Sciatic nerve (tissue), 2 donors: Measurements from ENCODE around the gene KCTD13. TPM values are rescaled to one million over a fixed set of nuclear protein-coding genes. Genes with fewer than 3 reads are reported as not detected.
"Not testable (repeated sequence)": the region's sequence is repeated elsewhere in the genome, so short reads cannot be mapped to it uniquely, and the experiment has no call there.

Experiments used
- ATAC-seq: fragments of 200-7000 bp; cut with Tn5 transposase; one replicate; pipeline ENCODE4 v1.9.1; 2020; ENCODE audit warnings: mild to moderate bottlenecking, moderate library complexity
- DNase-seq: peaks from one replicate; pipeline ENCODE4 v3.0.0-alpha.2; 2020; ENCODE audit warnings: low spot score
- intact Hi-C: fragments of 100-400 bp; cut with DNase I; formaldehyde crosslinking; loops from one replicate; pipeline ENCODE4 v1.14.2; 2022
- total RNA-seq: library from RNA; stranded (reverse); fragmentation: NEBNext Ultra II Directional; extraction: Animal tissue kit (Norgen Biotek cat#: 25700); gene quantifications from one replicate; pipeline ENCODE4 v1.2.1, GENCODE V29; 2021
- donor health status: DM: no; HTN: no; CAD: no.
- donor health status: DM: no; HTN: no; CAD: no.

The KCTD13 gene
- total RNA-seq, result 30.4 TPM

- intact Hi-C loops, result loop anchor here (10.0 kb wide), 1 partner anchor 79 kb away; no protein-coding TSS in a partner anchor
- ATAC-seq, result peak; percentile 99
- DNase-seq, result peak; percentile 91
These were observed at the start of gene KCTD13 for GRCh38 chr16:29925781-29926710. Gene KCTD13, minus strand, starts transcription at chr16:29926226. Its CDS starts 193 bp downstream, at chr16:29926033.

GRCh38 chr16:29975134-29975538 lies 49.1 kb upstream of the KCTD13 start:
- DNase-seq, result no peak
- intact Hi-C loops, result no loop called here
- ATAC-seq, result no peak

DNA sequence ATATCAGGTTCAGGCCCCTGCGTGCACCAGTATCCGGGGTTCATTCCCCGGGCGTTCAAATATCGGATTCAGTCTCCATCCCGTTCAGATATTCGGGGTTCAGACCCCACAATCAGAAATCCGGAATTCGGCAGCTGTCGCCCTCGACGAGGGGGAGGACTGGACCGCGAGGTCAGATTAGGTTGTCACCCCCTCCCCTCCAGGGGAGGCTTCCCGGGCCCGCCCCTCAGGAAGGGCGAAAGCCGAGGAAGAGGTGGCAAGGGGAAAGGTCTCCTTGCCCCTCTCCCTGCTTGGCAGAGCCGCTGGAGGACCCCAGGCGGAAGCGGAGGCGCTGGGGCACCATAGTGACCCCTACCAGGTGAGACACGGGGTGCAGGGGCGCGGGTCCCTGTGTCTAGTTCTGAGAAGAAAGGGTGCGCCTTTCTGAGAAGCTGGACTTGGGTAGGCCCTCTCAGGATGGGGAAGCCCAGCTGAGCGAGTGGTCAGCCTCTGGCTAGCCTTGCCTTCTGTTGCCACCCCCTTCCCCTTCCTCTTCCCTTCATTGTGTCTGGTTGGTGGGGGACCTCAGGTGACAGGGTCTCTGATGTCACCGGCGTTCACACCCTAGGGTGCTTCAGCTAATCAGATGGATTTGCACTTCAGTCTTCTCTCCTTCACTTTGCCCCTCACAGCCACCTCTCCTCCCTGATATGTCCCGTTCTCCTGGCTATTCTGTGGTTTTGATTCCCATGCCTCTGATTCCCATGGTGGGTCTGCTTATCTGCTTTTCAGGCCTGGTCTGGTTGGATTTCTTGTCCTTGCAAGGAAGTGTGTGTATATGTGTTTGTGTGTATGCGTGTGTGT lies 48.5 kb upstream of the KCTD13 start:
- DNase-seq, result no peak

GRCh38 chr16:29973384-29974246 lies 47.6 kb upstream of the KCTD13 start, which contains the start of gene TAOK2:
Gene TAOK2, plus strand, starts transcription at chr16:29973868. Its CDS starts 3,905 bp downstream, at chr16:29977773.
- DNase-seq (peak; percentile 99), ATAC-seq (peak; percentile 98)
- intact Hi-C loops, result no loop called here

More for the DNA sequence above, 48.5 kb upstream of the KCTD13 start:
- intact Hi-C loops, result no loop called here
- ATAC-seq, result no peak

DNA sequence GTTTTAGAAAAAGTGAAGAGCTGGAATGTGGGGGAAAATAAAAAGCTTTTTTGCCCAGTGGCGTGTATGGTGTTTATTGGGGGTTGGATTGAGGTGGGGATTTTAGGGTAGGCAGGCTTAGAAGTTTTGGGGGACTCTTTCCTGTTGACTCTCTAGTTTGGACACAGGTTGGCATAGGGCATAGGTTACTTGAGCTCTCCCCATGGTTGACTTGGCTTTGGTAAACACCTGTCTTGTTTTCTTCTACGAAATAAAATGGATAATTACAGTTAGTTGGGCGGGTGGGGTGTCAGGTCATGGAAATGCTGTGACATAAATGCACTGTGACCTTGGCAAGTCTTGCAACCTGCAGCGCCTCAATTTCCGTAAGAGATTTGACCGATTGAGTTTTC lies 47.0 kb upstream of the KCTD13 start:
- intact Hi-C loops, result no loop called here
- no peak for ATAC-seq
- DNase-seq, result no peak

GRCh38 chr16:29972500-29972899 lies 46.5 kb upstream of the KCTD13 start:
- no peak for DNase-seq
- ATAC-seq, result no peak
- intact Hi-C loops, result no loop called here

DNA sequence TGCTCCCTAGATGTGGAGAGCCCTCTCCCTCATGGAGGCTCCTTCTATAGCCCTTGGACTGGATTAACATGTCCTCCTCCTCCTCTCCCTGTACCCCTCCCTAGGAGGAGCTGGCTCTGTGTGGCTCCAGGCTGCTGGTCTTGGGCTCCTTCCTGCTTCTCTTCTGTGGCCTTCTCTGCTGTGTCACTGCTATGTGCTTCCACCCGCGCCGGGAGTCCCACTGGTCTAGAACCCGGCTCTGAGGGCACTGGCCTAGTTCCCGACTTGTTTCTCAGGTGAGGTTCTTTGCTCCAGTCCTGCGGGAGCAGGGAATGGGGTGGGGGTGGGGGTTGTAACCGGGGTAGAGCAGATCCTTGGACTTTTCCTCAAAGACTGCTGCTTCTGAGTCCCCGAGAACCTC lies 45.3 kb upstream of the KCTD13 start:
- intact Hi-C loops, result no loop called here
- DNase-seq, result no peak
- no peak for ATAC-seq

- DNase-seq, result no peak
- intact Hi-C loops, result no loop called here
These were observed 42.2 kb upstream of the KCTD13 start for GRCh38 chr16:29968205-29968604.

DNA sequence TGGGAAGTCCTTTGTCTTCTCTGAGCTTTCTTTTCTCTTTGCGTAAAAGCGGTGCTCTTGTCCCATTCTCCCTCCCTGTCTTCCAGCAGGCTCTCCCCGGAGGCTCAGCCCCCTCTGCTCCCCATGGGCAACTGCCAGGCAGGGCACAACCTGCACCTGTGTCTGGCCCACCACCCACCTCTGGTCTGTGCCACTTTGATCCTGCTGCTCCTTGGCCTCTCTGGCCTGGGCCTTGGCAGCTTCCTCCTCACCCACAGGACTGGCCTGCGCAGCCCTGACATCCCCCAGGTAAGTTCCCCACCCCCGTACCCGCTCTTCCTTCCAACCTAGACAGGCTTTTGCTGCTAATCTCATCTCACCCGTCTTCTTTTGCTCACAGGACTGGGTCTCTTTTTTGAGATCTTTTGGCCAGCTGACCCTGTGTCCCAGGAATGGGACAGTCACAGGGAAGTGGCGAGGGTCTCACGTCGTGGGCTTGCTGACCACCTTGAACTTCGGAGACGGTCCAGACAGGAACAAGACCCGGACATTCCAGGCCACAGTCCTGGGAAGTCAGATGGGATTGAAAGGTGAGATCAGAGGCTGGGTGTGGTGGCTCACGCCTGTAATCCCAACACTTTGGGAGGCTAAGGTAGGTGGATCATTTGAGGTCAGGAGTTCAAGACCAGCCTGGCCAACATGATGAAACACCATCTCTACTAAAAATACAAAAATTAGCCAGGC lies 37.2 kb upstream of the KCTD13 start:
- DNase-seq (no peak), ATAC-seq (peak; percentile 11)
- intact Hi-C loops, result no loop called here

More at GRCh38 chr16:29968205-29968604, 42.2 kb upstream of the KCTD13 start:
- ATAC-seq, result no peak

DNA sequence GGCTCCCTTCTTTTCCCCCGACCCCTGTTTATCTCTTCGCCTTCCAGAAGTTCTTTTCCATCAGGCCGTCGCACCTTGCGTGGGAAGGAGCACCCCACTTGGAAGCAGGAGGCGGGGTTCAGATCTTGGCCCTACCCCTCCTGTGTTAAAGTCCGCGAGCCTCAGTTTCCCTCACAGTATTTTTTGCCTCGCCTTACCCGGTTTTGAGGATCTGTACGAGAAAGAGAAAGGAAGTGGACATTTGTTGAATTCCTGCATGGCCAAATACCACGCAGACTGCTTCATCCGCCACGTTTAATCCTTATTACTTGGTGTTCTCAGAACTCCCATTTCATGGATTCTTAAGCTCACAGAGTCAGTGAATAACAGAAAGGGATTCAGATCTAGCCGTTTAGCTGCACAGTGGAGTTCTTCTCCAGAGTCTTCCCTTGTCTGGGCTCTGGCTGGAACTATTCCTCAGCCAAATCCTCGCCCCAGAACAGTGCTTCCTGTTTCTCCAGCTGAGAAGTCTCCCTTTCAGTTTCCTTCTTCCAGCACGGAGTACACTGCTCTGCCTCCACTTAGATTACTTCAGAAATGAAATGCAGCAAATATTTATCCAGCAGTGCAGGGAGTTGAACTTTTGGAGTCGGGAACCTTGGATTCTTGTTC lies 36.4 kb upstream of the KCTD13 start:
- DNase-seq (no peak), ATAC-seq (peak; percentile 77)
- intact Hi-C loops, result no loop called here

DNA sequence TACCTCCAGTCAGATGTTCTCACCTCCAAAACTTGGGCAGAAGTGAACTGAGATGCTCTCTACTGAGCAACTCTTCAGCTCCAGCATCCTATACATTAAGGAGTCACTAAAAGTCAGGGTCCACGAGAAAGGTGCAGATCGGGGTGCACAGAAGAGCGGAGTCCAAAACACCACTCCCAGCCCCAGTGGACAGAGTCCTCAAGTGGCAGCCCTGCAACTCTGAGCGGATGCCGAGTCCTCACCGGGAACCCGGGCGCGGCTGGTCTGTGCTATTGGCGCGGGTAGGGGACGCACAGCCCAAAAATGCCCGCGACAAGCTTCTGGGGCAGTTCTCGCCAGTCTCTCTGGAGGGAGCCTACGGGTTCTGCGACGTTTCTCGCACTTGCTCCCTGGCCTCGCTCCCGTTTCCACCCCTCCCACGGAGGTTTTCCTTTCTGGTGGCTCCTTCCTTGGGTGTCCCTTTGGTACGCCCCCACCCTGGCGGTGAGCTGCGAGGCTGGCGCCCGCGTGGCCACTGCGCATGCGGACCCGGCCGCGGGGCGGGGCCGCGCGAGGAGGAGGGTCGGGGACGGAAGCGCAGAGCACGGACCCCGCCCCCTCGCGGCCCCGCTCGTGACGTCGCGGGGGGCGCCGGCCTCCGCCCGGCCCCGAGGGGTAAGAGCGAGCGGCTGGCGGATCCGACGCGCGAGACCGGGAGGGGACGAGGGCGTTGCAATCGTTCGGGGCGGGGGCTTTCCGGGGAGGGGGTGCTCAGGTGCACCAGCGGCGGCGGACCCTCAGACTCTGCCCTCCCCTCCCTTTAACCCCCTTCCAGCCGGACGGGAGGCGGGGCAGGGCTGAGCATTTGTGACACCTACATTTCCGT lies 35.7 kb upstream of the KCTD13 start, which contains the start of gene TMEM219:
Gene TMEM219 (plus strand): TSS at position 601 of the 865 bp plus-strand sequence. CDS start 1,065 bp downstream, outside the sequence.
- peak; percentile 95 for ATAC-seq
- intact Hi-C loops, result no loop called here
- DNase-seq, result peak; percentile 93

DNA sequence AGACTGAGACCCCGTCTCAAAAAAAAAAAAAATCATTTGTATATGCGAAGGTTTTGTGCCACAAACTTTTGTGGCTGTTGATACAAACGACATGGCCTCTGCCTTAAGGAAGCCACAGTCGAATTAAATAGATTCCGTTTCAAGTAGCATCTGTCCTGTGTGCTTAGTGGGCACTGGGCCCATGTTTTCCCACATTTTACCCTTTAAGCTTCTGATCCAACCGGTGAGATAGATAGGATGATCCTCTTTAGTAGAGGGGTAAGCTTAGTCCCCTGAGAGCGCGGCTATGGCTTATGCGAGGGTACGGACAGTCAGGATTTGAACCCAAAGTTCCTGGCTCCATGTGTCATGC lies 35.1 kb upstream of the KCTD13 start:
- intact Hi-C loops, result no loop called here
- ATAC-seq, result peak; percentile 2
- no peak for DNase-seq

DNA sequence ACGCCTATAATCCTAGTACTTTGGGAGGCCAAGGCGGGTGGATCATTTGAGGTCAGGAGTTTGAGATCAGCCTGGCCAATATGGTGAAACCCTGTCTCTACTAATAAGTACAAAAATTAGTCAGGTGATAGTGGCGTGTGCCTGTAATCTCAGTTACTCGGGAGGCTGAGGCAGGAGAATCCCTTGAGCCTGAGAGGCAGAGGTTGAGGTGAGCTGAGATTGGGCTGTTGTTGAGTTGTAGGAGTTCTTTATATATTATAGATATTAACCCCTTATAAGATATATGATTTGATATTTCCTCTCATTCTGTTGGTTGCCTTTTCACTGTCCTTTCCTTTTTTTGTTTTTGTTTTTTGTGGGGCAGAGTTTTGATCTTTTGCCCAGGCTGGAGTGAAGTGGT lies 33.8 kb upstream of the KCTD13 start:
- ATAC-seq, result not testable (repeated sequence)

DNA sequence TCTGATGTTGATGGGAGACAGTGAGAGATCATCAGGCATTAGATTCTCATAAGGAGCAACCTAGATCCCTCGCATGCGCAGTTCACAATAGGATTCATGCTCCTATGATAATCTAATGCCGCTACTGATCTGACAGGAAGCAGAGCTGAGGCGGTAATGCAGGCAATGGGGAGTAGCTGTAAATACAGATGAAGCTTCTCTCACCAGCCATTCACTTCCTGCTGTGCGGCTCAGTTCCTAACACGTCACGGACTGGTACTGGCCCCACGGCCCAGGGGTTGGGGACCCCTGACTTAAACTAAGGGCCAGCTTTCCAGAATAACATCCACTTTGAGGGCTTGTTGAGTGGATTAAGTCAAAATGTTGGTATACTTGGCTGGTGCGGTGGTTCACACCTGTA lies 33.3 kb upstream of the KCTD13 start:
- intact Hi-C loops, result no loop called here
- DNase-seq, result no peak
- ATAC-seq, result no peak

More for the DNA sequence above, 33.8 kb upstream of the KCTD13 start:
- DNase-seq, intact Hi-C loops: not testable (repeated sequence)

- DNase-seq (no peak), ATAC-seq (no peak)
- intact Hi-C loops, result no loop called here
These were observed 32.7 kb upstream of the KCTD13 start for GRCh38 chr16:29958756-29959155.

DNA sequence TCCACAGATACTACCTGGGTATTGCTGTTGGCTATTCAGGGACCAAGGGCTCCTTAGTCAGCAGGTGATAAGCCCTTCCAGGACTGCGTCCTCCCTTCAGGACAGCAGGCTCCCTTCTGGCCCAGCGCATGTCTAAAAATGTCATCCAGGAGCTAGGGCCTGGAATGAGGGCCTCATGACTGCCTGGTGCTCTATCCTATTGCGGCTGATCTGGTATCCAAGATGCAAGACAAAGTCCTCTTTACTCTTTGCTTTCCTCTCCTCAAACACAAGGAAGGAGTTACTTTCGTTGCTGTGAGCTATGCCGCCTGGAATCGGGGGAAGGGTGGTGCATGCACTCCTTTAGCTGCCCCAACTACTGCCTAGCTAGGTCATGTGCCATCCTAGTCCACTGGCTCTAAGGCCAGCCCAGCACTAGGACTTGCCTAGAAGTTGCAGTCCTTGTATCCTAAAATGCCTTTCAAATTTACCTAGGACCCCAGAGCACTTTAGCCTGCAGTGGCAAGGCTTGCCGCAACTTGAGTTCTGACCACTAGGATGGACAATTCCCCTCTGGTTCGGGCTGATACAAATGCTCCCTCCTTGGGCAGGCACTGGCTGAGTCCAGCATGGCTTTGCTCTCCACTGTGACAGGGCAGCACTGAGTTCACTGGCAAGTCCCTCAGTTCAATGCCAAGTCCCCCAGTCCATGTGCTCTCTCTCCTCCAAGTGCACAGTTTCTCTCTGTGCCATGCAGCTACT lies 25.8 kb upstream of the KCTD13 start:
- DNase-seq (no peak), ATAC-seq (no peak)
- intact Hi-C loops, result no loop called here
